Hepatocyte (in vitro differentiated cells): Measurements from ENCODE around the gene ITPR3.

Experiments used
- CTCF ChIP-seq: fragments of 200-600 bp; sonication (generic); IDR thresholded peaks from 2 replicates; pipeline ENCODE4 v1.5.1; 2016; ENCODE audit warnings: antibody characterized with exemption, mild to moderate bottlenecking; ENCODE audit not compliant: poor library complexity
- EZH2 ChIP-seq: fragments of 200-600 bp; sonication (generic); IDR thresholded peaks from 2 replicates; pipeline ENCODE4 v1.6.1; 2016; ENCODE audit warnings: antibody characterized with exemption, mild to moderate bottlenecking, borderline replicate concordance

DNA sequence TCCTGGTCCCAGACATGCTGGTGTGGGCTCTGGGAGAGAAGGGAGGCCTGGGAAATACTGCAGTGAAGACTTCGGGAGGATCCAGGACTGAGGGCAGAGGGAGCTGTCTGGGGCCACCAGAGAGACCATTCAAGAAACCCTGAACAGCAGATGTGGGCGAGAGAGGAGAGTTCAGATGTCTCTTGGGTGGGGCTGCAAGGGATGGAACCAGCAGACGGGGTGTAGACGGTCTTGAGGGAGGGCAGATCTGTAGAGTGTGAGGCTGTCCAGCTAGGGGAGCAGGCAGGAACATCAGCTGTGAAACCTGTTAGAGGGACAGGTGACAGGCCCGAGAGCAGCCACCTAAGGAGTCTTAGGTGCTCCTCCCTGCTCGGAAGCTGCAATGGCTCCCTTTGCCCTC is 38.9 kb downstream of the ITPR3 start:
- TF ChIP-seq CTCF (no peak), EZH2 (no peak)
